GM19035 (cell line): Measurements from ENCODE around the gene LRRC23.
"Not testable (repeated sequence)": the region's sequence is repeated elsewhere in the genome, so short reads cannot be mapped to it uniquely, and the experiment has no call there.

Experiments used
- ATAC-seq: cut with Tn5 transposase; IDR thresholded peaks from one replicate; pipeline ENCODE4 v1.9.1; 2021; ENCODE audit not compliant: unreplicated experiment

Gene LRRC23

DNA sequence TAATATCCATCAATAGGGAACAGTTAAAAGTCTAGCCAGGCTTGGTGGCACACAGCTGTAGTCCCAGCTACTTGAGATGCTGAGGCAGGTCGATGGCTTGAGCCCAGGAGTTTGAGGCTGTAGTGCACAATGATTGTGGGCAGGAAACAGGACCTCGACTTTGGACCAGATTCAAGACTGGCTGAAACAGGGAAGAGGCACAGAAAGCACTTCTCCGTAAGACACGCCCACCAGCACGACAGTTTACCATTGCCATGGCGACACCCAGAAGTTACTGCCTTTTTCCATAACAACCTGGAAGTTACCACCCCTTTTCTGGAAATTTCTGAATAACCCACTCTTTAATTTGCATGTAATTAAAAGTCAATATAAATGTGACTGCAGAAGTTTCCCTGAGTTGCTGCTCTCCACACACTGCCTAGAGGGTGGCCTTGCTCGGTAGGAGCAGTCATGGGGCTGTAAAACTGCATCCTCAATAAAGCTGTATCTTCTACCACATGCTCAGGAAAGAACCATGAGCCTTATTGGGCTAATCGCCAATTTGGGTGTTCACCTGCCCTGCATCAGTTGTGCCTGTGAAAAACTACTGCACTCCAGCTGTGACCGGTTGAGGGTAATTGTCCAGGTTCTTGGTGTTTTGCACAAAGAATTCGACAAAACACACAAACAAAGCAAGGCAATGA, 4.6 kb upstream of the LRRC23 start:
- no peak for ATAC-seq

- ATAC-seq = no peak
These were observed 2.2 kb upstream of the LRRC23 start for GRCh38 chr12:6902448-6902847.

GRCh38 chr12:6903722-6904121, 900 bp upstream of the LRRC23 start:
- no peak for ATAC-seq

DNA sequence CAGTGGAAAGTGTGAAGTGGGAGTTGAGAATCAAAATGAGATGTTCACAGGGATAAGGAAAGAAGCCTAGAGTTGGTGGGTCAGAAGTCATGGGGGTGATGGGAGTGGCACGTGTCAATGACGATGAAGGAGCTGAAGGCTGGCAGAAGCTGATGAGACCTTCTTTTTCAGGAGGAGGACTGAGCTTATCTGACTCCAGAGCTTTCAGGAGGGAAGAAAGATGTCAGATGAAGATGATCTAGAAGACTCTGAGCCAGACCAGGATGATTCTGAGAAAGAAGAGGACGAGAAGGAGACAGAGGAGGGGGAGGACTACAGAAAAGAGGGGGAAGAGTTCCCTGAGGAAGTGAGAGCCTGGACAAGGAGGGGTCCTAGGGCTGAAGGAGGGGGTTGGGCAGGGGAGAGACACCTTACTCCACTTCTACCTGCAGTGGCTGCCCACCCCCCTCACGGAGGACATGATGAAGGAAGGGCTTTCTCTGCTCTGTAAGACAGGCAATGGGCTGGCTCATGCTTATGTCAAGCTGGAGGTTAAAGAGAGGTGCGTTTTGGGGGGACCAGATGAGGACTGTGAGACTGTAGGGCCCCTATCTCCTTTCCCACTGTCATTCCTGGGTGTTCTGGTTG, 905 bp downstream of the LRRC23 start:
- no peak for ATAC-seq

- ATAC-seq = not testable (repeated sequence)
These were observed 3.5 kb downstream of the LRRC23 start for GRCh38 chr12:6908141-6908540.

DNA sequence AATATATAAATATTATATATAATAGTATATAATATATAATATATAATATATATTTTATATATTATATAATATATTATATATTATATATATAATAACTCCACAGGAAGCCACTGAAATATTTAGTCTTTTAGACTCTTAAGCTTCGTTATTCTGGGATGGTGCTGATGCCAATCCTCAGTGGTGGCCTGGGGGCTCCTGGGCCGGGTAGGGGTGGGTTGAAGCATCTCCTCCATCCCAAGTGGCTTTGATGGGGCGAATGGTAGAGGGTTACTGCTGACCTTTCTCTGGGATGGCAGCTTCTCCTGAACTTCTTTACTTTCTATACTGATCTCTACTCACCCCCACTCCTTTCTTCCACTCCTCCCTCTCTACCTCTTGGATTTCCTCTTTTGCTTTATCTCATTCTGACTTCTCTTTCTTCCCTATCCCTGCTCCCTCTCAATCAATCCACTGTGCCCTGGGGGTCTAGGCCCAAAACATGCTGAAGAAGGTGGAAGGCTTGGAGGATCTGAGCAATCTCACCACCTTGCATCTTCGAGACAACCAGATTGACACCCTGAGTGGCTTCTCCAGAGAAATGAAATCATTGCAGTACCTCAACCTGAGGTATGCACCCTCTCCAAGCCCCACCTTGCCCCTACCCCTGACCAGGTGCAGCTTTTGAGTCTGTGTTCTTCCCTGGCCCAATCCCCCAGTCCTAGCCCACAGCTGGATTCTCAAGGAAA, 5.0 kb downstream of the LRRC23 start:
- no peak for ATAC-seq

- no peak for ATAC-seq
These were observed 7.7 kb downstream of the LRRC23 start for GRCh38 chr12:6912164-6912935.

DNA sequence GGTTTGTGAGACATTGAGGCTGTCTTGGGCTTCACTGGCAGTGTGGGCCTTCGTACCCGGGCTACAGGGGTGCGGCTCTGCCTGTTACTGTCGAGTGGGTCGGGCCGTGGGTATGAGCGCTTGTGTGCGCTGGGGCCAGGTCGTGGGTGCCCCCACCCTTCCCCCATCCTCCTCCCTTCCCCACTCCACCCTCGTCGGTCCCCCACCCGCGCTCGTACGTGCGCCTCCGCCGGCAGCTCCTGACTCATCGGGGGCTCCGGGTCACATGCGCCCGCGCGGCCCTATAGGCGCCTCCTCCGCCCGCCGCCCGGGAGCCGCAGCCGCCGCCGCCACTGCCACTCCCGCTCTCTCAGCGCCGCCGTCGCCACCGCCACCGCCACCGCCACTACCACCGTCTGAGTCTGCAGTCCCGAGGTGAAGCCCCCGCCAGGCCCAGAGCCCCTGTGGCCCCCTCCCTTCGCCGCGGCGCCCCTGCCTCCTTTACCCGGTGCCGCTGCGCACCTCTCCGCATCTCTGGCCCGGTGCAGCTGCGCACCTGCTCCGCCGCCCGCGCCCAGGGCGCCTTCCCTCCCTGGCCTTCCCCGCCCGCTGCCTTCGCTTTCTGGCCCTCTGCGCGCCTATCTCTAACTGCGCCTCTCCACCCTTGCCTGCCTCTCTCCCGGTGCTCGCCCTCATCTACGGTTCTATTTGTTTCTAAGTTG, 9.8 kb downstream of the LRRC23 start, which contains the start of gene ENO2:
Gene ENO2 (plus strand): TSS at position 335 of the 701 bp plus-strand sequence. CDS start 1,253 bp downstream, outside the sequence.
- peak; percentile 73 for ATAC-seq

- no peak for ATAC-seq
These were observed 10.5 kb downstream of the LRRC23 start for GRCh38 chr12:6914947-6915788.

DNA sequence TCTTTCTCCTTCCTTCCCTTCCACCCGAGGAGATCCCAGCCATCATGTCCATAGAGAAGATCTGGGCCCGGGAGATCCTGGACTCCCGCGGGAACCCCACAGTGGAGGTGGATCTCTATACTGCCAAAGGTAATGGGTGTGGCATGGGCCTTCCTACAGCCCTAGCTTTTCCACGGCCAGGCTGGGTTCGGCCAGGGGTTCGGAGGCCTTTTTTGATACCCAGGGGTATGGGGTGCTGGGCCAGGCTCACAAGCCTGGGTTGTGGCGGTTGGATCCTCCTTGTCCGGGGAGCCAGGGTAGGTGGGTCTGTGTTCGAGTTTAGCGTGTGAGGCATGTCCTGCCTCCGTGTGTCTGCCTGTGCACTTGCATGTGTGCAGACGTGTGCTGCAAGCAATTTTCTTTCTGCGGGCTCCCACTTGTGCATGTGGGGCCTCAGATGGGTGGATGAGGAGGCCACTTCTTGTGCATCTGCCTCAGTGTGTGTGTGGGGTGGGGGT, 11.2 kb downstream of the LRRC23 start:
- ATAC-seq = no peak

- ATAC-seq = no peak
These were observed 12.0 kb downstream of the LRRC23 start for GRCh38 chr12:6916426-6917200.

DNA sequence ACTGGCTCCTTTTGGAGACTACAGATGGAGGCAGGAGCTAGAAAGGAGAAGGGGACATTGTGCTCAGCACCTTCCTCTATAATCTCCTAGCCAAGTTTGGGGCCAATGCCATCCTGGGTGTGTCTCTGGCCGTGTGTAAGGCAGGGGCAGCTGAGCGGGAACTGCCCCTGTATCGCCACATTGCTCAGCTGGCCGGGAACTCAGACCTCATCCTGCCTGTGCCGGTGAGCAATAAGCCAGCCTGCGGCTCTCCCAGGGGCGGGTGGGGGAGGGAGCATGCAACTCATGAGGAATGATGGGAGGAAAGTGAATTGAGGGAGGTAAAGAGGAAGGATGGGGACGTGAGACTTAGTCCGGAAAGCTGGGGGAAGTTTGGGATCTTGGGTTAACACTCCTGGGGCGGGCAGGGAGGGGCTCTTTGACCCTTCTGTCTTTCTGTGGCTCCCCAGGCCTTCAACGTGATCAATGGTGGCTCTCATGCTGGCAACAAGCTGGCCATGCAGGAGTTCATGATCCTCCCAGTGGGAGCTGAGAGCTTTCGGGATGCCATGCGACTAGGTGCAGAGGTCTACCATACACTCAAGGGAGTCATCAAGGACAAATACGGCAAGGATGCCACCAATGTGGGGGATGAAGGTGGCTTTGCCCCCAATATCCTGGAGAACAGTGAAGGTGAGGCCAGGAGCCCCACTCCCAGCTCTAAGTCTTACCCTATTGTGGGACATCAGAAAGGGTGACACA, 13.0 kb downstream of the LRRC23 start:
- ATAC-seq = no peak

DNA sequence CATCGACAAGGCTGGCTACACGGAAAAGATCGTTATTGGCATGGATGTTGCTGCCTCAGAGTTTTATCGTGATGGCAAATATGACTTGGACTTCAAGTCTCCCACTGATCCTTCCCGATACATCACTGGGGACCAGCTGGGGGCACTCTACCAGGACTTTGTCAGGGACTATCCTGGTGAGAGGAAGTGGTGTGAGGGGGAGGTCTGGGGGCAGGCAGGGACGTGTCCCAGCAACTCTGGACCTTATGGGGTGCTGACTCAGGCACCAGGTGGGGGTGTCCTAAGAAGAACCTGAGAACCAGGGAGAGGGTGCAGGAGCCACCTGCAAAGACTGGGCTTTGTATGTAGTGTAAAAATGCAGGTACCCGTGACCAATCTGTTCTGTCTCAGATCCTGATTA, 15.0 kb downstream of the LRRC23 start:
- no peak for ATAC-seq

DNA sequence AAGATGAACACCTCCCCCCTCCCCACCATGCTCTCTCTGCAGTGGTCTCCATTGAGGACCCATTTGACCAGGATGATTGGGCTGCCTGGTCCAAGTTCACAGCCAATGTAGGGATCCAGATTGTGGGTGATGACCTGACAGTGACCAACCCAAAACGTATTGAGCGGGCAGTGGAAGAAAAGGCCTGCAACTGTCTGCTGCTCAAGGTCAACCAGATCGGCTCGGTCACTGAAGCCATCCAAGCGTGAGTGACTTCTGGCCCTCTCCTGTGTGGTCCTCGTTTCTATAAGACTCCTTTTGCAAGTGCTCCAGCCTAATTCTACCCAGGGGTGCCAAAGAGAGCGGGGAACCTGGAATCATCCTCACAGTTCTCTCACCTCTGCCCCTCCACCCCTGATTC, 16.9 kb downstream of the LRRC23 start:
- no peak for ATAC-seq

DNA sequence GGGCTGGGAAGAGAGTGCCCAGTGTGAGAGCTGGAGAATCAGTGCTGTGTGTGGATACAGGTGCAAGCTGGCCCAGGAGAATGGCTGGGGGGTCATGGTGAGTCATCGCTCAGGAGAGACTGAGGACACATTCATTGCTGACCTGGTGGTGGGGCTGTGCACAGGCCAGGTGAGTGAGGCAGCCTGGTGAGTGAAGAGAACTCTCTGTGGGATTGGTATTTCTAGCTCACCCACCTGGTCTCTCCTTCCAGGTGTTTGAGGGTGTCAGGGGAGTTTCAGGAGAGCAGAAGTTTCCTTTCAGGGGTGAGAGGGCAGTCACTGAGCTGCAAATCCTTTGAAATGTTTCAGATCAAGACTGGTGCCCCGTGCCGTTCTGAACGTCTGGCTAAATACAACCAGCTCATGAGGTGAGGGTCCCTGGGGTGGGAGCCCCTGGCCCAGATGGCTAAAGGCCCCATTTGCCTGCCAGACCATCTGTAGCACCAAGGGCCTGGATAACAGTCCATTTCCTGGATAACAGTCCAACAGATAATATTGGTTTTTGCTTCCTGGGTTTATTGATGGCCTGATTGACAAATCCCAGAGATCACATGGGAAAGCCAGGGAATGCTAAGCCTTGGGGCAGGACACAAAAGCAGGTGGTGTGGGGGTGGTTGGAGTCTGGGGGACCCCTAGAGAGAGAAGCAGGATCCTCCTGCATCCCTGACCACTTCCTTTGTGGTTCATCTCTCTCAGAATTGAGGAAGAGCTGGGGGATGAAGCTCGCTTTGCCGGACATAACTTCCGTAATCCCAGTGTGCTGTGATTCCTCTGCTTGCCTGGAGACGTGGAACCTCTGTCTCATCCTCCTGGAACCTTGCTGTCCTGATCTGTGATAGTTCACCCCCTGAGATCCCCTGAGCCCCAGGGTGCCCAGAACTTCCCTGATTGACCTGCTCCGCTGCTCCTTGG, 17.6 kb downstream of the LRRC23 start:
- ATAC-seq = no peak

DNA sequence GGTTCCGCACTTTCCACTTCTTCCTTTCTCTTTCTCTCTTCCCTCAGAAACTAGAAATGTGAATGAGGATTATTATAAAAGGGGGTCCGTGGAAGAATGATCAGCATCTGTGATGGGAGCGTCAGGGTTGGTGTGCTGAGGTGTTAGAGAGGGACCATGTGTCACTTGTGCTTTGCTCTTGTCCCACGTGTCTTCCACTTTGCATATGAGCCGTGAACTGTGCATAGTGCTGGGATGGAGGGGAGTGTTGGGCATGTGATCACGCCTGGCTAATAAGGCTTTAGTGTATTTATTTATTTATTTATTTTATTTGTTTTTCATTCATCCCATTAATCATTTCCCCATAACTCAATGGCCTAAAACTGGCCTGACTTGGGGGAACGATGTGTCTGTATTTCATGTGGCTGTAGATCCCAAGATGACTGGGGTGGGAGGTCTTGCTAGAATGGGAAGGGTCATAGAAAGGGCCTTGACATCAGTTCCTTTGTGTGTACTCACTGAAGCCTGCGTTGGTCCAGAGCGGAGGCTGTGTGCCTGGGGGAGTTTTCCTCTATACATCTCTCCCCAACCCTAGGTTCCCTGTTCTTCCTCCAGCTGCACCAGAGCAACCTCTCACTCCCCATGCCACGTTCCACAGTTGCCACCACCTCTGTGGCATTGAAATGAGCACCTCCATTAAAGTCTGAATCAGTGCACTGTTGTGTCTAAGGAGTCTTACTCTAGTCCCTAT, 18.5 kb downstream of the LRRC23 start:
- no peak for ATAC-seq
